Fibroblast of skin of left quadriceps (primary cell): ENCODE data around the gene MPO.

Experiments used
- DNase-seq, 2 experiments: peaks; one replicate each; pipeline ENCODE4 v3.0.0-alpha.2; 2013; ENCODE audit warnings: low read depth in 2 of 2

Gene MPO

DNA sequence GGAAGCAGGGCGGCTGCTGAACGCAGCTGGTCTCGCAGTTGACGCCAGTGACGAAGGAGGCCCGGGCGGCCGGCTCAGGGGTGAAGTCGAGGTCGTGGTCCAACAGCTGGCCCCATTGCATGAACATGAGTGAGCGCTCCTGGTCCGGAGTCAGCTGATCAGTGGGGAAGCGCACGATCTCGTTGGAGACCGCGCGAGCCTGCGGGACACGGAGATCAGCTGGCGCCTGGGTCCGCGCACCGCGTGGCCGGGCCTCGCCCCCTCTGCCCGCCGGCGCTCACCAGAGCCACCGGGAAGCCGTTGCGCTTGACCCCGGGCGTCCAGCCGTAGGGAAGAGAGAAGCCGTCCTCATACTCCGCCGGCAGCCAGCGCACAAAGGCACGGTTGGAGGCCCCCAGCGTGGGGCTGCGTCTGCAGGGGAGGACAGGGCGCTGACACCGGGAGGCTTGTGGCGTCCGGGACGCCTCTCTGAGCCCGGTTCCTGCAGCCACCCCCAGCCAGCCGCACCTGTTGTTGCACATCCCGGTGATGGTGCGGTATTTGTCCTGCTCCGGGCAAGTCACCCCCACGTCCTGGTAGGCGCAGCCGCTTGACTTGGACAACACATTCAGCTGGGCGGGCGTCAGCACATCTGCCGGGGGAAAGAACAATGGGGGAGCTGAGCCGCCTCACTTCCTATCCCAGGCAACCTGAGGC lies 1.6 kb downstream of the MPO start:
- DNase-seq, result no peak

DNA sequence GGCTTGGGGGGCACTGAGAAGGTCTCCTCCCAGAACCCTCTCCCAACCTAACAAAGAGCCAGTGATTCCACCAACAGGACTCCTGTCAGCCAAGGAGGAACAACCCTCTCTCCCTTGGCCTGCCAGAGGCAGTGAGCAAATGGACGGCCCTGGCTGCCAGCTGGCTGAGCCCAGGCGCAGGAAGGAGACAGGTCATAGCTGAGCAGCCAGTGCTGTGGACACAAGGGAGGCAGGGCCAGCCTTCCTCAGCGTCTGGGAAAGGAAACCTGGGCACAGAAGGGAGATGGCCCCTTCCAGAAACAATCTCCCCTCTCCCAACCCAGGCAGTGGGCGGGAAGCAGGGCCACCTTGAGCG lies 2.1 kb downstream of the MPO start:
- DNase-seq, result no peak

DNA sequence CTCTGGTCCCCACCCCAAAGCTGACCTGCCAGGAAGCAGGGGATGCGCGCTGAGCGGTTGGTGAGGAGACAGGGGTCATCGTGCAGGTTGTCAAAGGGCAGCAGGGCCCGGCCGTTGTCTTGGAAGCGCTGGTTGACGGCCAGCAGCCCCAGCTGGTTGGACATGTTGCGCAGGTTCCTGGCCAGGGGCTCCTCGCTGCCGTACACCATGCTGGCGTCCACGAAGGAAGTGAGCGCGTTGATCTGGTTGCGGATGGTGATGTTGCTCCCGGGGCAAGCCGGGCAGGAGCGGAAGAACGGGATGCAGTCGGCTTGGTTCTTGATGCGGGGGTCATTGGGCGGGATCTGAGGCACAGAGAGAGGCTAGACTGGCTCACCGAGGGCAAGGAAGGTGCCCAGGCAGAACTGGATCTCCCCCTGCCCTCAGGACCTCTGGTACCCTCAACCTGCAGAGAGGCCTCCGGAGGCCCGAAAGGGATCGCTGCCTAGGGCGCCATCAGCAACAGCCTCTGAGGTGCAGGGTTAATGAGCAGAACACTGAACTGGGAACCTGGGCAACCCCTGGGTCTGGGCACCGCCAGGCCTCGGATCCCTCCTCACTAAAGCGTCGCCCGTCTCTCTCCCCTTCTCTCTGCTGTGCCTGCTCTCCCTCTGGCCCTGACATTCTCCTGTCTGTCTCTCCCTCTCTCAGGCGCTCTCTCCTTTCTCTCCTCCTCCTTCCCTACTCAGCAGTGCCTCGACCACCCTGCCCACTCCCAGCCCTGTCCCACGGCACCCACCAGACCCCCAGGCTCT lies 2.7 kb downstream of the MPO start:
- no peak for DNase-seq

DNA sequence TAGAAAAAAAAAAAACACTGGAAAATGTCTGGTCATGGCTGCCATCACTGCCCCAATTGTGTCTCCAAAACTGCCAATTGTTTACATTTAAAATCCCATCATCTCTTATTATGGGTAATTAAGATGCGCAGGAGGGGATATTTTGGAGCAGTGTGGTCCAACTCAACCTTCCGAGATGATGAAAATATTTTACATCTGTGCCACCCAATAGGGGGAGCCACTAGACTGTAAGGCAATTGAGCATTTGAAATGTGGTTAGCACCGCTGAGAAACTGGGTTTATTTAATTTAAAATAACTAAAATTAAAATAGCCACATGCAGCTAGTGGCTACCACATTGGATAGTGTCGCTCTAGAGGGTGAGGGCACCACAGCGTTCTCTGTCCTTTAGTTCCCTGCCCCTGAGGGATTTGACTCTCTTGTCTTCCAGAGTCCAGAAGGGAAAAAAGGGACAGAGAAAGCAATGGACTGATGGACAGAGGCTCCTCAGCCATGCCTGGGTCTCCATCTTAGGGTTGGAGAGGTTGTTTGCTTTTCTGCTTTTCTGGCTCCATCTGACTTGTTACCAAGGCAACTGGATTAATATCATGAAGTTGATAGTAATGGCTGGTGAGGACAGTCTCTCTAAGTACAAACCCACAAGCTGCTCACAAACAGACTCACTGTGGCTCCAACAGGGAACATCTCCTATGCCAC lies 3.5 kb downstream of the MPO start:
- DNase-seq, result no peak

DNA sequence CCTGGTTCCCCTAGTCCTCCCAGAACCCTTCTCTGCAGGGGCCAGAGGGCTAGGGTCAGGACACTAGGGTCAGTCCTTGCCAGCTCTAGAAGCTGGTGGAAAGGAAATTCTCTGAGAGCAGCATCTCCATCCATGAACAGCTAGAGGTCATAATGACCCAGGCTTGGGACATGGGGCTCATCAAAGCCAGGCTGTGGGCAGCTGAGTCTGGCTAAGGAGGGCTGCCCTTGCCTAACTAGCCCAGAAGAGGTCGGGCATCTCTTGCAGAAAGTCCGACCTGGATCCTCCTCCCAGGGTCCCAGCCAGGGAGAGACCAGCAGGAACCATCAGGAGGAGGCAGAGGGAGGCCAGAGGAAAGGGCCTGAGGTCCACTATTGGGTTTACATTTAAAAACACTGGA lies 4.3 kb downstream of the MPO start:
- DNase-seq, result no peak

DNA sequence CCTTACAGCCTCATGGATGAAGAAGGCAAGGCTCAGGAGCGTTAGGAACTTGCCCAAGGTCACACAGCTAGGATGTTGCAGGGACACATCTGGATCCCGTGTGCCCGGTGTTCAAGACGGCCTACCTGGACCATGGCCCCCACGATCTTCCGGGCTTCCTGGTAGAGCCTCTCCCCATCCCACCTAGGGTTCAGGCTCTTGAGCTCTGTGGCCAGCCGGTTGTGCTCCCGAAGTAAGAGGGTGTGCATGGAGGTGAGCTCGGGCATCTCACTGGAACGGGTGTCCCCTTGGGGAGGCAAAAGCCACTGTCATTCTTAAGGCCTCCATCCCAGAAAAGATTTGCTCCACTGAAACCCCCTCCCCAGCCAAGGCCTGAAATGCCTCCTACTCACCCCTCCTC lies 5.3 kb downstream of the MPO start:
- DNase-seq, result no peak

DNA sequence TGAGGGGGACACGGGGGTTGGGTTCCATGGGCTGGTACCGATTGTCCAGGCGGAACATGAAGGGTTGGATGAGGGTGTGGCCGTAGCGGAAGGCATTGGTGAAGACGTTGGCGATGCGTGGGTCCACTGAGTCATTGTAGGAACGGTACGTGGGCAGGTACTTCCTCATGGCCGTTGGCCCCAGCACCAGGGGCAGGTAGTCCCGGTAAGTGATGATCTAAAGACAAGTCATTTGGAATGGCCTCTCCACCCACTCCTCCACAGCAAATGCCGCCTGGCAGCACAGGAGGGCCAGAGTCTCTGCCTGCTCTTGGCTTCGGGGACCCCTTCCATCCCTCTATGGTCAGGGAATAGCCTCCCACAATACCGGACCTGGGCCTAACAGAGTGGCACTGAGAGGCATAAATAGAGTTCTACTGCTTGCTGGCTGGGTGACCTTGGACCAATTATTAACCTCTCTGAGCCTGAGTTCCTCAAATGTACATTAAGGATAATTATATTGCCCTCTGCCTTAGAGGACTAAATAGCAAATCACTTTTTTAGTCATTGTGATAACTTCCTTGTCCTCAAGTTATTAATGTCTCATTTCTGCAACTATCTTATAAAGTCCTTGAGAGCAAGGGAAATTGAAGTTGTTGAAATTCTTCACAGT lies 7.2 kb downstream of the MPO start:
- DNase-seq, result no peak

DNA sequence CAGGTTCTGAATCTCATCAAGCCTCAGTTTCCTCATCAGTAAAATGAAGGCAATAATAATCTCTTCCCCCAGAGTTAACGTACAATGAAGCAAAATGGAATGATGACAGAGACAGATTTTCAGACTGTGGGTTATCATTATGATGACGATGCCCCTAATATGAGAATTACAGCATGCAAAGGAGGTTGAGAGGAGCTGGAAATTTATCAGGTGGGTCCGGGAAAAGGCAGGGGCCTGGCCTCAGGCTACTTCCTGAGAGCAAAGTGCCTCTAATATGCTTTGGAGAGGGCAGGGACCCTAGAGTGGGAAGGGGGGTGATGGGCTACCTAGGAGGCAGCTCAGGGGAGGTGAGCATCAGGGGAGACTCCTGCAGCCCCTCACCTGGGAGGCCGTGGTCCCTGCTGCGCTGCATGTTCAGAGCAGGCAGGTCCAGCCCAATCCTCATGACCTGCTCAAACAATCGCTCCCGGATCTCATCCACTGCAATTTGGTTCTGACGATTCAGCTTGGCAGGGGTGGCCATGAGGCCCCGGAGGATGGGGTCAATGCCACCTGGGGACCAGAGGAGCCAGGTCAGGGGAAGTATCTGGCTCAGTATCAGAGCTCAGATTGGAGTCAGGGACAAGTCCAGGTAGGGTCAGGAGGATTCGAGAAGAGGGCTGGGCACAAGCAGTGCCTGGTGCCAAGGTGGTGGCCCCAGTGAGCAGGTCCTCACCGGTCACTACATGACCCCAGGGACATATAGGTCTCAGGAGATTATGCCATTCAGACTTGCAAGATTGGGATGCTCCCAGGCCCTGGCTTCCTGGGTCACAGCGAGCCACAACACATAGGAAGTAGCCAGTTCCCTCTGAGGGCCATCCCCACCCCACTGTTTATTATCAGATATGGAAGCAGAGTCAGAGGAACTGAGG lies 8.1 kb downstream of the MPO start:
- DNase-seq, result no peak

DNA sequence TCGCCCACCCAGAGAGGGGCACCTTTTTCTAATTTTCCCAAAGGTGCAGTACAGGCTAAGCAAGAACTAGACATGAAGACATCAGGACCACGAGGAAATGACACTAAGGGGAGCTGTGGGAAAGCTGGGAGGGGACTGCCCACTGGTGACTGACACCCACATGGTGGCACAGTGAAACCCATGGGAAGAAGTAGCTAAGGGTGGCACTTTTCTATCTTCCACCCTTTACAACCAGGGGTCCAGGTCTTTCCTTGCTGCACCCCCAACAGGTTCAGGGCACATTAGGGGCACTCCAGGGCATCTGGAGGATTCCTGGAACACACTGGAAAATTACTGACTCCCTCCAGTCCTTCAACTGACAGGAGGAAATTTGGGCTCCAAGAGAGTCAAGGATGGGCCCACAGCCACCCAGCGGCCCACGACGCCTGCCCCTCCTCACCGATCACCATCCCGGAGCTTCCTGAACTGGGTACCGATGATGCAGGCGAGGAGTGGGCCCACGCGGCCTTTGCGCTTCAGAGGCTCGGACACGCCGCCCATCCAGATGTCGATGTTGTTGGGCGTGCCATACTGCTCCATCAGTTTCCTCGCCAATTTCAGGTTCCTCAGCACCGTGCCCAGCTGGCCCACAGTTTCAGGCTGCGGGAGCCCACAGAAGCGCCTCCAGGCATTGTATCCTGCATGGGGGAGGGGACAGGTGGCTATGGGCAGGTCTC lies 9.4 kb downstream of the MPO start:
- no peak for DNase-seq

DNA sequence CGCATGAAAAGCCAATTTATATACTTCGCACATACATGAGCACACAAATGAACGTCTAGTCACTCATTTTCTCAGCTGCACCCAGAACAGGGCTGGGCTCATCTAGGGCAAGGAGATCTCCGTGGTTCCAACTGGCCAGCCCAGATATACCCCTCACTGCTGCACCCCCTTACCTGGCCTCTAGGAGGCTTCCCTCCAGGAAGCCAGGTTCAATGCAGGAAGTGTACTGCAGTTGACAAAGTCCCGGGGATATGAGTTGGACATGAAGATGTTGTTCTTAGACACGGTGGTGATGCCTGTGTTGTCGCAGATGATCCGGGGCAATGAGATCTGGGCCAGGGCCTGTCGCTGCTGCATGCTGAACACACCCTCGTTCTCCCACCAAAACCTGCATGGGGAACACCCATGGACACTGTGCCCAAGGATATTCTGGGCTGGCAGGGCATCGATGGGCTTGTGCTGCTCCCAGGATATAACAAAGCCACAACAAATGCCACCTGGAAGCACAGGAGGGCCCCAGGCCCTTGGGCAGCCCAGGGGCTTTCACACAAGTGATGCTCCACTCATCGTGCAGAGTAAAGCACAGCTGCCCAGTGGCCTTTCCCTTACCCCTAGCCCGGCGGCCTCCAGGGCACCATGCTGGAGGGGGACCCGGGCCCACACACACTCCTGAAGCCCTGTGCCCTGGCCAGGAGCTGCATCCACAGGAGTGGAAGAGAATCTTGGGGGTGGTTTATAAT lies 10.1 kb downstream of the MPO start:
- no peak for DNase-seq

DNA sequence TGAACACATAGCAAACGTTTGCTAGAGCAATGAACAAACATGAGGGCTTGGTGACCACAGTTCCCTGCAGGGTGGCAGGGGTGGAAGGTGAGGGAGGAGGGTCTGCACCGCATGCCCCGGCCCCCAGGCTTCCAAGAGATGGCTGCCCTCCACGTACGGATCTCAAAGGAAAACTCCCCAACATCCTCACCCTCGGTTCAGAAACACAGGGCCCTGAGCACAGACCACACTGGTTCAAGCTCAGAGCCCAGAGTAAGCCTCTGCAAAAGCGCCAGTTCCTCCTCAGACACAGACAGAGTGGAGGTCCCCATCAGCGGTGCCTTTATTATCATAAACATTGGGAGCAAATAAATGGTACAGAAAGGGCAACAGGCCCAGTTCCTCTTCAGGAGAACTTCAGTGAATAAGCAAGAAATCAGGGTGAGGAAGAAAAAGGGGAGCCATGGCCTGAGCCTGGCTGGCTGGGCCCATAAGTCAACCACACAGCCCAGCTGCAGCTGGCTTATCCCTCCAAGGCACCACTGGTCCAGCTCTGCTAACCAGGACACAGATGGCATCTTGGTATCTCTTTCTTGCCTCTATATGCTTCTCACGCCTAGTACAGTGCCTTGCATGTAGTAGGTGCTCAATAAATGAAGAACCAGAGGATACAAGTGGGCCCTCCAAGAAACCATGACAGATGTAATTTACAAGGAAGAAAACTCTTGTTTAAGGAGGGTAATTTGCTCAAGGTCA lies 11.0 kb downstream of the MPO start:
- DNase-seq, result no peak

DNA sequence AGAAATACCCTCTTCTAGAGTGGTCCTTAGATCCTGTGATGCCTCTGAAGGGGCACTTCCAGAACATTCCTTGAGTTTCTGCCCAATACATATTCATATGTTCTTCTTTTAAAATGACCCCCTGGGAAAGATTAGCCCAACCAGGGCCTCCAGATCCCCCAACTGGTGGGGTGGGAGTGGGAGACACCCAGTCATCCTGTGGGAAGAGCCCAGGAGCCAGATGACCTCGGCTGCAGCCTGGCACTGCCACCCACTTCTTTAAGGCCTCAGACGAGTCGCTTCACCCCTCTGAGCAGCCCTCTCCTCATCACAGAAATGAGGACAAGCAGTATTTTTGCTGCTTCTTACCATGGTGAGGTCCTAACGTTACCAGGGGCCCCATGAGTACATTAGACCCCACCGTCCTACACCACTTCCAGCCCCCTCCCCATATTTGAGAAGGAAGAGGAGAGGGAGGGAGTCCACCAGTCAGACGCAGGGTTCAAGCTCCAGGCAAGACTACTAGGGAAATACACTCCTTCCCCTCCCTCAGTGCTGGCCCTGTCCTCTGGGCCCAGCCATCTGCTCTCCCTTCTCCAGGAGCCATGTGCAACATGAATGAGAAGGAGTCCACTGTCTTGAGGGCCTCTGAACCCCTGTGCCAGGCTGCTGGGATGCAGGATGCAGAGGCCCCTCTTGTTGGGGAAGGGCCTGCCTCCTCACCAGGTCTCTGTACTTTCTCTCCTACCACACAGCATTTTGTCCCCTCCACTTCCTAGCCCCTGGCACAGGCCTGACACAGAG lies 11.8 kb downstream of the MPO start:
- no peak for DNase-seq

DNA sequence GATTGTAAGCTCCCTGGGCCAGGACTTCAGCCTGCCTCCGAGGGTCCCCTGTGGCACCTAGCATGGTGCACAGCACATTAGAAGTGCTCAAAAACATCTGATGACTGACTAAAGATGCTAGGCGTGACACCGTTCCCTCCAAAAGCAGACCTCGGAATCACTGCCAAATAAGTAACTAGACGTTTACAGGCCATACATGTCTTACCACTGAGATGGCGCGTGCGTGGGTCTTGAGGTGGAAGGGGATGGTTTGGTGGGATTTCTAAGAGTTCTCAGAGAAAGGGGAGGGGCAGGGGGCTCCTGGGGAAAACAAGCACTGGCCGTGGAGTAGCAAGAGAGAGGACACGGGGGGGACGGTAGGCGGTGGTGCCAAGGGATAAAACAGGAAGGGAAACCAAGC lies 12.4 kb downstream of the MPO start:
- no peak for DNase-seq

DNA sequence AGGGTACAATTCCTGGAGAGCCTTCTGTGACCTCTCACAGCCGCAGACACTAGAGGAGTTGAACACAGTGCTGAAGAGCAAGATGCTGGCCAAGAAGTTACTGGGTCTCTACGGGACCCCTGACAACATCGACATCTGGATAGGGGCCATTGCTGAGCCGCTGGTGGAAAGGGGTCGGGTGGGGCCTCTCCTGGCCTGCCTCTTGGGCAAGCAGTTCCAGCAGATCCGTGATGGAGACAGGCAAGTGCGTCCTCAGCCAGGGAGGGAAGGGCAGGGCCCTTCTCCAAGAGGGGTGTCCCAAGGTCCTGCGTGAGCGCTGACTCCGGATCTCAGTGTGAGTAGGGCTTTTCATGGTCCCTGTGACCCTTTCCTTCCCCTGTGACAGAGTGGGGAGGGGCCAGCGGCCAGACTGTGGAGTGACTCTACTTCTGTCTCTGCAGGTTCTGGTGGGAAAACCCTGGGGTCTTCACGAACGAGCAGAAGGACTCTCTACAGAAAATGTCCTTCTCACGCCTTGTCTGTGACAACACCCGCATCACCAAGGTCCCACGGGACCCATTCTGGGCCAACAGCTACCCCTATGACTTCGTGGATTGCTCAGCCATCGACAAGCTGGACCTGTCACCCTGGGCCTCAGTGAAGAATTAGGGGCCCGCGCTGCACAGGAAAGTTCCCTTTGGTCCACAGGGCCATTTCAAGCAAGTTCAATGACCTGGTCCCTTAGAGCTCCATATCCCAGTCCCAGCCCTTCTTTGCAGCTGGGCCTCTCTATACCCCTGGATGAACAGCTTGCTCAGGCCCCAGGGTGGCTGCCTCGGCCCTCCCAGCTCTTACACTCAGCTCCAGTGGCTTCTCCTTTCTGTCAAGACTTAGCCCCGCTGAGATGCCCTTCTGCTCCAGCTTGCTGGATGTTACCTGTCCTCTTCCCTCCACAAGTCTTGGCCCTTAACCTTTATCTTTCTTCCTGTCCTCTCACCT lies 13.1 kb downstream of the MPO start:
- no peak for DNase-seq

DNA sequence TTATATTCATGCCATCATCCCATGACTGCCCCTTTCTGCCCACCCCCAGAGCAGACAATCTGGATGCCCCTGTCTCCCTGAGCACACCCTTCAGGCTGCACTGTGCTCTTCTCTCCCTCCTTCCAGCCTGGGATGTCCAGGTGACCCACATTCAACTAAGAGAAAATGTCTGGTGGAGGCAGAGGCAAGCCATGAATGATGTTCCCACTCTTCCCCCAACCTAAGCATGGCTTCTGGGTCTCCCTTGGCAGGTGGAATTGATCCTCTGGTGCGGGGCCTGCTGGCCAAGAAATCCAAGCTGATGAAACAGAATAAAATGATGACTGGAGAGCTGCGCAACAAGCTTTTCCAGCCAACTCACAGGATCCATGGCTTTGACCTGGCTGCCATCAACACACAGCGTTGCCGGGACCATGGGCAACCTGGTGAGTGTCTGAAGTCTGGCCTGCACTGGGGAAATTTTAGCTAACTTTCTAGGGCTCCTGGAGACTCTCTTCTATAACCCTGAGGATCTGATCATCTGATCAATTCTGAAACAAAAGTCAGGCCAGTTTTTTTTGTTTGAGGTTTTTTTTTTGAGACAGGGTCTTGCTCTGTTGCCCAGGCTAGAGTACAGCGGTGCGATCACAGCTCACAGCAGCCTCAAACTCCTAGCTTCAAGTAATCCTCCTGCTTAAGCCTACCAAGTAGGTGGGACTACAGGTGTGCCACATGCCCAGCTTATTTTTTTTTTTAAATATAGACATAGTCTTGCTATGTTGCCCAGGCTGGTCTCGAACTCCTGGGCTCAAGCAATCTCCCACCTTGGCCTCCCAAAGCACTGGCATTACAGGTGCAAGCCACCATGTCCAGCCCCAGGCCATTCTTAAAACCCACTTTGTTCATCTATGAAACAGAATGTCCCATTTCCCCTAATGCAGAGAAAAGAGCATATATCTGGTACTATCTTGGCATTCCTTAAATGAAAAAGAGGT lies 14.5 kb downstream of the MPO start:
- no peak for DNase-seq

DNA sequence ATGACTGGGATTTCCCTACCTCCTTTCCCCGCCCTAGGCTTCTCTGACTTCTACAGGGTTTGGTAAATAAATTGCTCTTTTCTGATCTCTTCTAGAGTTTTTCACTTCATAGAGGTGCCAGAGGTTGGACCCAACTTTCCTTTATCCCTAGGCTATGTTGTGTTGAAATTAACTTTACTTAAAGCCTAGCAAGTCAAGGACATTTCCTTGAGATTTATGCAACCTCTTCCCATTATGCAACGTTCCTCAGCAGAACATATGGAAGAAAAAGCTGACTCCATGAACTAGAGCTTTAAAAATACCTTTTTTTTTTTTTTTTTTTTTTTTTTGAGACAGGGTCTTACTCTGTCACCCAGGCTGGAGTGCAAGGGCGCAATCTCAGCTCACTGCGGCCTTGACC lies 15.5 kb downstream of the MPO start:
- no peak for DNase-seq
